AG09319 (cell line): Measurements from ENCODE around the gene RNF224.
A peak's percentile ranks its signal among the peaks of the same experiment; 100 is the strongest.
"Not testable (repeated sequence)": the region's sequence is repeated elsewhere in the genome, so short reads cannot be mapped to it uniquely, and the experiment has no call there.

Source experiments
- DNase-seq: peaks from one replicate; pipeline ENCODE4 v3.0.0-alpha.2; 2010; ENCODE audit warnings: low read depth; ENCODE audit errors: extremely low read depth
- CTCF ChIP-seq: IDR thresholded peaks from 2 replicates; pipeline ENCODE4 v1.5.1; 2011; ENCODE audit warnings: low read depth, mild to moderate bottlenecking, inconsistent platforms, low read length, moderate library complexity

RNF224 gene

GRCh38 chr9:137236238-137236935 is 9.1 kb downstream of the RNF224 start:
- DNase-seq: peak; percentile 29
- peak; percentile 92 for TF ChIP-seq CTCF

DNA sequence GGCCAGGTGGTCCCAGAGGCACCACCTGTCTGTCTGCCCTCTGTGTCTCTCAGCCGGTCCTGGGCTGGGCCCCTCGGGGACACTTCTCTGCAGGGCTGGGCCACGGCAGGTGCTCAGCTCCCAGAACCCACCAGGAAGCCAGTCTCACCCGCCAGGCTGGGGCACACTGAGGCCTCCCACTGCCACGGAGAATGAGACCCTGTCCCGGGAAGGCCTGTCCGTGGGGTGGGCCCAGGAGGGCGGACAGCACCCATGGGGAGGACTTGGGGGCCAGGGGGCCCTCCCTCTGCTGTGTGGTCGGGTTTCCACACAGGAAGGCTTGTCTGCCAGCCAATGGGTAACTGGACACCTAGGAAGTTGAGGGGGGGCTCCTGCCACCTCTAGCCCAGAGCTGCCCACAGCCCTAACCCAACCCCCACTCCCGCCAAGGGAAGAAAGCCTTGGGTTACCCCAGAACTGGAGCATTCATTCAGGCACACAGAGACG is 9.7 kb downstream of the RNF224 start:
- DNase-seq: no peak
- no peak for TF ChIP-seq CTCF

GRCh38 chr9:137237759-137238726 is 10.7 kb downstream of the RNF224 start:
- no peak for DNase-seq

DNA sequence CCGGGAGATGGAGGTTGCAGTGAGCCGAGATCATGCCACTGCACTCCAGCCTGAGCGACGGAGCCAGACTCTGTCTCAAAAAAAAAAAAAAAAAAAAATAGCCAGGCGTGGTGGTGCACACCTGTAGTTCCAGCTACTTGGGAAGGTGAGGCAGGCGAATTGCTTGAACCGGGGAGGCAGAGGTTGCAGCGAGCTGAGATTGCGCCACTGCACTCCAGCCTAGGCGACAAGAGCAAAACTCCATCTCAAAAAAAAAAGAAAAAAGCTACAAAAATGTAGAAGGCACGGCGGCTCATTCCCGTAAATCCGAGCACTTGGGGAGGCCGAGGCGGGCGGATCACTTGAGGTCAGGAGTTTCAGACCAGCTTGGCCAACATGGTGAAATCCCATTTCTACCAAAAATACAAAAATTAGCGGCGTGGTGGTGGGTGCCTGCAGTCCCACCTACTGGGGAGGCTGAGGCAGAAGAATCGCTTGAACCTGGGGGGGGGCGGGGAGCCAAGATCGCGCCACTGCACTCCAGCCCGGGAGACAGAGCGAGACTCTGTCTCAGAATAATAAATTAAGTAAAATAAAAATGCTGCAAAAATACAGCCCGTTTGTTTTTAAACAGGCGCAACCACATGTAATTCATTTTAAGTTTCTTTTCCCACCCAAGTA is 12.4 kb downstream of the RNF224 start:
- not testable (repeated sequence) for DNase-seq

More at GRCh38 chr9:137237759-137238726, 10.7 kb downstream of the RNF224 start:
- no peak for TF ChIP-seq CTCF

GRCh38 chr9:137240318-137240840 is 13.1 kb downstream of the RNF224 start:
- DNase-seq: peak; percentile 59
- no peak for TF ChIP-seq CTCF

- DNase-seq: peak; percentile 100
- no peak for TF ChIP-seq CTCF
Observed at GRCh38 chr9:137240841-137241489, 13.7 kb downstream of the RNF224 start, which contains the start of gene TUBB4B. TUBB4B (plus strand) TSS chr9:137241287; CDS start chr9:137241361, 74 bp downstream.
